HL-60 (cell line): ENCODE measurements around the gene TBC1D1.

Experiments
- DNase-seq, 2 experiments: peaks; one replicate each; pipeline ENCODE4 v3.0.0-alpha.2; 2010 to 2020; ENCODE audit warnings: low read depth in 1 of 2, low spot score in 1 of 2
- H3K27ac ChIP-seq: fragments of 250-450 bp; sonication (Bioruptor Pico); replicated peaks from 2 replicates; pipeline ENCODE4 v1.5.1; 2020; ENCODE audit warnings: mild to moderate bottlenecking, moderate library complexity
- H3K27me3 ChIP-seq: fragments of 250-450 bp; sonication (Bioruptor Pico); 2 replicates; pipeline ENCODE4 v1.5.1; 2021; ENCODE audit warnings: mild to moderate bottlenecking, moderate library complexity; ENCODE audit not compliant: insufficient read depth, poor library complexity, severe bottlenecking
- H3K4me3 ChIP-seq: replicated peaks from 2 replicates; pipeline ENCODE4 v1.5.1; 2011; ENCODE audit warnings: mild to moderate bottlenecking, control low read depth, low read length; ENCODE audit not compliant: insufficient read depth
- CTCF ChIP-seq: IDR thresholded peaks from one replicate; pipeline ENCODE4 v1.5.1; 2011; ENCODE audit warnings: low read length, control low read depth, inconsistent platforms; ENCODE audit not compliant: insufficient read depth
- GABPA ChIP-seq: IDR thresholded peaks from 2 replicates; pipeline ENCODE4 v1.6.1; 2012; ENCODE audit warnings: low read depth
- POLR2AphosphoS5 ChIP-seq: IDR thresholded peaks from 2 replicates; pipeline ENCODE4 v1.6.1; 2012; ENCODE audit warnings: low read depth
- SPI1 ChIP-seq: IDR thresholded peaks from 2 replicates; pipeline ENCODE4 v1.6.1; 2012; ENCODE audit warnings: low read depth, mild to moderate bottlenecking, borderline replicate concordance
- TF ChIP-seq, protein P1 (sequence below): IDR thresholded peaks from 2 replicates; pipeline ENCODE4 v1.6.1; 2012; ENCODE audit warnings: low read depth; ENCODE audit not compliant: insufficient replicate concordance

TBC1D1 gene

GRCh38 chr4:38078590-38079421 lies 187.9 kb downstream of the TBC1D1 start:
- H3K27ac ChIP-seq: peak overlapping the region; percentile 52
- no peak overlapping the region for H3K4me3 ChIP-seq
- H3K27me3 ChIP-seq: no peaks in the 10 kb centered on the region
- peak in 1 of 2 experiments; percentile 32 for DNase-seq
- TF ChIP-seq SPI1 (peak; percentile 22; the same call in 1 of the 2 replicates), POLR2AphosphoS5 (no peak), CTCF (no peak), GABPA (no peak)
- TF ChIP-seq, protein P1, sequence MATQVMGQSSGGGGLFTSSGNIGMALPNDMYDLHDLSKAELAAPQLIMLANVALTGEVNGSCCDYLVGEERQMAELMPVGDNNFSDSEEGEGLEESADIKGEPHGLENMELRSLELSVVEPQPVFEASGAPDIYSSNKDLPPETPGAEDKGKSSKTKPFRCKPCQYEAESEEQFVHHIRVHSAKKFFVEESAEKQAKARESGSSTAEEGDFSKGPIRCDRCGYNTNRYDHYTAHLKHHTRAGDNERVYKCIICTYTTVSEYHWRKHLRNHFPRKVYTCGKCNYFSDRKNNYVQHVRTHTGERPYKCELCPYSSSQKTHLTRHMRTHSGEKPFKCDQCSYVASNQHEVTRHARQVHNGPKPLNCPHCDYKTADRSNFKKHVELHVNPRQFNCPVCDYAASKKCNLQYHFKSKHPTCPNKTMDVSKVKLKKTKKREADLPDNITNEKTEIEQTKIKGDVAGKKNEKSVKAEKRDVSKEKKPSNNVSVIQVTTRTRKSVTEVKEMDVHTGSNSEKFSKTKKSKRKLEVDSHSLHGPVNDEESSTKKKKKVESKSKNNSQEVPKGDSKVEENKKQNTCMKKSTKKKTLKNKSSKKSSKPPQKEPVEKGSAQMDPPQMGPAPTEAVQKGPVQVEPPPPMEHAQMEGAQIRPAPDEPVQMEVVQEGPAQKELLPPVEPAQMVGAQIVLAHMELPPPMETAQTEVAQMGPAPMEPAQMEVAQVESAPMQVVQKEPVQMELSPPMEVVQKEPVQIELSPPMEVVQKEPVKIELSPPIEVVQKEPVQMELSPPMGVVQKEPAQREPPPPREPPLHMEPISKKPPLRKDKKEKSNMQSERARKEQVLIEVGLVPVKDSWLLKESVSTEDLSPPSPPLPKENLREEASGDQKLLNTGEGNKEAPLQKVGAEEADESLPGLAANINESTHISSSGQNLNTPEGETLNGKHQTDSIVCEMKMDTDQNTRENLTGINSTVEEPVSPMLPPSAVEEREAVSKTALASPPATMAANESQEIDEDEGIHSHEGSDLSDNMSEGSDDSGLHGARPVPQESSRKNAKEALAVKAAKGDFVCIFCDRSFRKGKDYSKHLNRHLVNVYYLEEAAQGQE: no peak

DNA sequence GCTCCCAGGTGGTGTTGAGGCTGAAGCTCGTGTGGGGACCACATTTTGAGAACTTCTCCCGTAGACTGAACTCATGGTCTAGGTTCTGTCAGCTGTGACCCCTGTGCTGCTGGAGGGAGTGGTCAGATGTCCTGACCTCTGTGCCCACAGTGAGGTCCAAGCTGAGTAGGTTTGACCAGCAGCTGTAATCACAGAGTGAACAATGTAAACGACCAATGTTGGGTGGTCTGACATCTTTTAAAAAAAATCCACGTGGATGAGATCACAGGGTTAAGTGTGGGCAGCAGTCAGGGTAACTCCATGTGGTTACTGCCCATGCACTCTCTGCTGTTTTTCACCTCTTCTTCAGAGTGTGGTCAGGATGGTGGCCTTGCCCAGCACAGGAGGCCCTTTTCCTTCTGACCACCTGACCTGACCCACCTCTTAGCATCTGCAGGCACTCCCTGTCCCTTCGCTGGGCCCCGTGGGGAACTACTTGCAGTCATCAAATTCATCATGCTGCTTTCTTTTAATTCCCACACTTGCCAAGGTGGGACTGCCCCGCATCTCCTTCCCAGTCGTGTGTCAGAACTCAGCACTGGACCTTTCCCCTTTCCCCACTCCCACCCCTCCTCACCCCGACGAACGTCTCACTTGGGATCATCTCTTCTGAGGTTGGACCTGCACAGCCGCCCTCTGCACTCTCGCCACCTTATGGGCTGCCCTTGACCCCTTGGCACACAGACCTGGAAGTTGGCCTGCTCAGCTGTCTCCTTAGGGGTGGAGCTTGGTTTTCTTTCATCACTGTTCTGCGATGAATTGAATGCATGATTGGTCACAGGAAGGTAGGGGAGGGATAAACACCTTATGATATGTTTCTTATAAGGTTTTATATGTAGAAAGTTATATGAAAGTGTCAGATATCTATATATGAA lies 189.4 kb downstream of the TBC1D1 start:
- TF ChIP-seq SPI1: no peak
- no peak for TF ChIP-seq CTCF
- no peak for TF ChIP-seq GABPA
- TF ChIP-seq, protein P1: no peak
- no peak for TF ChIP-seq POLR2AphosphoS5
- H3K27ac ChIP-seq: no peak overlapping the region
- H3K27me3 ChIP-seq: no peaks in the 10 kb centered on the region
- DNase-seq: no peak
- H3K4me3 ChIP-seq: no peak overlapping the region

DNA sequence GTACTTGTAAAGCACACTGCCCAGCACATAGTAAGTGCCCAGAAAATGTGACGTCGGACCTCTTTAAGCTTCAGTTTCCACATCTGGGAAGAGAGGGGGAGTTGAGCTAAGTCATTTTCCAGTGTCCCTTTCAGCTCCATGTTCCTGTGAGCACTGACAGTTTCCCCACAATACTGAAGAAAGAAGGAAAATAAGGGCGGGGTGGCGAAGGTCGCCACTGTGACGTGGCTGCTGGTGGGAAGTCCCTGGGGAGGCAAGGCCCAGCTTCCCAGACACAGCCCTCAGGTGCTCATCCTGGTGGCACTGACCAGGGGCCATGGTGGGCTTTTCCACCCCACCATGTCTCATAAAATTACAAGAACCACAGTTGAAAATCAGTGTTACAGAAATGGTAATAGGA lies 191.1 kb downstream of the TBC1D1 start:
- H3K4me3 ChIP-seq: no peak overlapping the region
- H3K27ac ChIP-seq: no peak overlapping the region
- TF ChIP-seq GABPA (no peak), CTCF (no peak), POLR2AphosphoS5 (no peak)
- TF ChIP-seq, protein P1: no peak
- H3K27me3 ChIP-seq: no peaks in the 10 kb centered on the region
- no peak for DNase-seq
